SU-DHL-6 (cell line): ENCODE data around the gene DDB1.

Experiments used
- H2AFZ ChIP-seq: fragments of 200-600 bp; sonication (generic); 2 replicates; pipeline ENCODE4 v1.6.1; 2014; ENCODE audit warnings: low read depth, mild to moderate bottlenecking, moderate library complexity, mixed read lengths, antibody characterized with exemption, low read length; ENCODE audit not compliant: severe bottlenecking
- H3F3A ChIP-seq: fragments of 200-600 bp; shearing (Covaris generic); 2 replicates; pipeline ENCODE4 v1.6.0; 2016; ENCODE audit warnings: antibody characterized with exemption, mild to moderate bottlenecking; ENCODE audit not compliant: insufficient read depth
- H3K27ac ChIP-seq: fragments of 200-600 bp; sonication (generic); 2 replicates; pipeline ENCODE4 v1.5.1; 2016; ENCODE audit warnings: low read depth, mild to moderate bottlenecking, low read length, moderate library complexity, mixed read lengths
- H3K27me3 ChIP-seq: fragments of 200-600 bp; sonication (generic), shearing (Covaris generic); 2 replicates; pipeline ENCODE4 v1.6.0; 2014; ENCODE audit warnings: mild to moderate bottlenecking, low read length
- H3K36me3 ChIP-seq: fragments of 200-600 bp; sonication (generic); 2 replicates; pipeline ENCODE4 v1.6.1; 2014; ENCODE audit warnings: mild to moderate bottlenecking, low read length, mixed read lengths
- H3K4me2 ChIP-seq: fragments of 300-600, 200-600 bp; shearing (Covaris generic), sonication (generic); 2 replicates; pipeline ENCODE4 v1.6.0; 2014; ENCODE audit warnings: low read length, low read depth, mild to moderate bottlenecking; ENCODE audit not compliant: poor library complexity, severe bottlenecking
- H3K4me3 ChIP-seq: fragments of 200-600 bp; sonication (generic); 2 replicates; pipeline ENCODE4 v1.5.1; 2014; ENCODE audit warnings: antibody characterized with exemption, low read length, mild to moderate bottlenecking, mixed read lengths; ENCODE audit not compliant: insufficient read depth, poor library complexity, severe bottlenecking
- H3K79me2 ChIP-seq: fragments of 200-600 bp; sonication (generic); 2 replicates; pipeline ENCODE4 v1.6.1; 2014; ENCODE audit warnings: mild to moderate bottlenecking, low read length, moderate library complexity; ENCODE audit not compliant: insufficient read depth
- H3K9ac ChIP-seq: fragments of 200-600 bp; sonication (generic); 2 replicates; pipeline ENCODE4 v1.7.0; 2014; ENCODE audit warnings: mild to moderate bottlenecking, low read length
- H3K9me2 ChIP-seq: fragments of 200-600 bp; sonication (generic); replicated peaks from 2 replicates; pipeline ENCODE4 v1.6.1; 2014; ENCODE audit warnings: low read length; ENCODE audit not compliant: insufficient read depth
- H3K9me3 ChIP-seq: fragments of 200-600 bp; sonication (generic); 2 replicates; pipeline ENCODE4 v1.6.1; 2014; ENCODE audit warnings: low read length, mixed read lengths; ENCODE audit not compliant: insufficient read depth
- H4K20me1 ChIP-seq: fragments of 200-600 bp; sonication (generic); 2 replicates; pipeline ENCODE4 v1.6.1; 2014; ENCODE audit warnings: low read depth, mild to moderate bottlenecking, antibody characterized with exemption, low read length, moderate library complexity, mixed read lengths
- CTCF ChIP-seq: fragments of 200-600 bp; sonication (generic); IDR thresholded peaks from one replicate; pipeline ENCODE4 v1.5.1; 2017; ENCODE audit warnings: antibody characterized with exemption, mild to moderate bottlenecking, low read length, moderate library complexity; ENCODE audit not compliant: insufficient read depth, poor library complexity, severe bottlenecking
- EZH2phosphoT487 ChIP-seq: fragments of 200-600 bp; sonication (generic), shearing (Covaris generic); conservative IDR thresholded peaks from 2 replicates; pipeline ENCODE4 v1.6.1; 2018; ENCODE audit warnings: mild to moderate bottlenecking, antibody characterized with exemption, low read length, moderate library complexity, mixed read lengths

Gene DDB1

GRCh38 chr11:61277186-61278000 is 55.5 kb downstream of the DDB1 start:
- TF ChIP-seq EZH2phosphoT487 (no peak), CTCF (no peak)
- H4K20me1 ChIP-seq = no peaks in the 10 kb centered on the region
- no peaks in the 10 kb centered on the region for H3F3A ChIP-seq
- no peak overlapping the region for H3K9ac ChIP-seq
- H2AFZ ChIP-seq = no peak overlapping the region
- no peak overlapping the region for H3K4me2 ChIP-seq
- no peak overlapping the region for H3K4me3 ChIP-seq
- H3K9me2 ChIP-seq = no peaks in the 10 kb centered on the region
- no peaks in the 10 kb centered on the region for H3K27me3 ChIP-seq
- H3K79me2 ChIP-seq = no peaks in the 10 kb centered on the region
- 0 out of 2 replicates have a peak, but pooled peaks cover 2% of the 10 kb centered on the region for H3K36me3 ChIP-seq
- H3K27ac ChIP-seq = no peak overlapping the region
- H3K9me3 ChIP-seq = no peaks in the 10 kb centered on the region

- Histone ChIP-seq H4K20me1 (no peaks in the 10 kb centered on the region), H3K27ac (no peak overlapping the region), H3K4me2 (no peak overlapping the region), H3K27me3 (no peaks in the 10 kb centered on the region), H2AFZ (no peak overlapping the region), H3K9me2 (no peaks in the 10 kb centered on the region), H3K79me2 (no peaks in the 10 kb centered on the region), H3K36me3 (no peaks in the 10 kb centered on the region), H3F3A (no peaks in the 10 kb centered on the region), H3K4me3 (no peak overlapping the region), H3K9ac (no peak overlapping the region), H3K9me3 (no peaks in the 10 kb centered on the region)
- TF ChIP-seq EZH2phosphoT487 (no peak), CTCF (no peak)
These were observed 57.7 kb downstream of the DDB1 start for GRCh38 chr11:61275191-61275590.

GRCh38 chr11:61274084-61274483 is 58.8 kb downstream of the DDB1 start:
- Histone ChIP-seq H3F3A (no peaks in the 10 kb centered on the region), H3K27ac (no peak overlapping the region), H3K4me3 (no peak overlapping the region), H3K9me2 (no peaks in the 10 kb centered on the region), H3K27me3 (no peaks in the 10 kb centered on the region), H3K36me3 (no peaks in the 10 kb centered on the region), H3K79me2 (no peaks in the 10 kb centered on the region), H2AFZ (no peak overlapping the region), H3K9me3 (no peaks in the 10 kb centered on the region), H4K20me1 (no peaks in the 10 kb centered on the region), H3K4me2 (no peak overlapping the region), H3K9ac (no peak overlapping the region)
- TF ChIP-seq CTCF (no peak), EZH2phosphoT487 (no peak)
